Stimulated activated CD8-positive, alpha-beta memory T cell treated with anti-CD3 and anti-CD28 coated beads, Interleukin-2, amount 100 ng/mL, for 1 hour (primary cell): ENCODE measurements around the gene TGFB2.
"Not testable (repeated sequence)": the region's sequence is repeated elsewhere in the genome, so short reads cannot be mapped to it uniquely, and the experiment has no call there.

Experiments
- DNase-seq, 2 donors: peaks; one replicate each; pipeline ENCODE4 v3.0.0-alpha.2; 2020; ENCODE audit warnings: low read depth in 2 of 2

Gene TGFB2

GRCh38 chr1:218344814-218345672 lies at the start of gene TGFB2:
TGFB2 (plus strand) TSS chr1:218345336; CDS start chr1:218346702, 1,366 bp downstream.
- no peak for DNase-seq

DNA sequence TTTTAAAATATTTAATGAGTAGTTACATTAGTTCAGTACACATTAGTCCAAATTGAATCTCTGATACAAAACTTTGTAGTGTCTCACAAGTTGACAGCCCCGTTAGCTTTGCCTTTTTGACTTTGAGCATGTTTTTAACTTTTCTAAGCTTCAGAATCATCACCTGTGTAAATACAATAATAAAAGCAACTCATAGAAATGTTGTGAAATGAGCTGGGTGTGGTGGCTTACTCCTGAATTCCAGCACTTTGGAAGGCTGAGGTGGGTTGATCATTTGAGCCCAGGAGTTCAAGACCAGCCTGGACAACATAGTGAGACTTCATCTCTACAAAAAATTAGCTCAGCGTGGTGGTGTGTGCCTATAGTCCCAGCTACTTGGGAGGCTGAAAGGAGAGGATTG lies 49.0 kb upstream of the TGFB2 start:
- no peak for DNase-seq

DNA sequence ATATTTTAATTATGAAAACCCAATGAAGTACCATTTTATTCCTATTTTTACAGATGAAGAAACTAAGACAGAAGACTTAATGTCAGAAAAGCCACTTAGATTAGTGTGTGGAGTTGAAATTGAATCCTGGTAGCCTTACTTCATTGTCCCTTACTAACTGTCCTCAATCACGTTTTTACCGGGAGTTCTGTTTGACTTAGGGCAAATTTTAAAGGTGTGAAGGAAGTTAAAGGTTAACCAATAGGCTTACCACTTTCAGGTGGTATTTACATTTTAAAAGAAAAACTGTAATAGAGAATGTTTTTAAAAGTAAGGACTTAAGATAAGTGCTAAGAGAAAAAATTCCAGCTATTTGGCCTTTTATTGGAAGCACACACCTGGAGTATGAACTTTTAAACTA lies 47.7 kb upstream of the TGFB2 start:
- no peak for DNase-seq

GRCh38 chr1:218297867-218298266 lies 47.3 kb upstream of the TGFB2 start:
- no peak for DNase-seq

DNA sequence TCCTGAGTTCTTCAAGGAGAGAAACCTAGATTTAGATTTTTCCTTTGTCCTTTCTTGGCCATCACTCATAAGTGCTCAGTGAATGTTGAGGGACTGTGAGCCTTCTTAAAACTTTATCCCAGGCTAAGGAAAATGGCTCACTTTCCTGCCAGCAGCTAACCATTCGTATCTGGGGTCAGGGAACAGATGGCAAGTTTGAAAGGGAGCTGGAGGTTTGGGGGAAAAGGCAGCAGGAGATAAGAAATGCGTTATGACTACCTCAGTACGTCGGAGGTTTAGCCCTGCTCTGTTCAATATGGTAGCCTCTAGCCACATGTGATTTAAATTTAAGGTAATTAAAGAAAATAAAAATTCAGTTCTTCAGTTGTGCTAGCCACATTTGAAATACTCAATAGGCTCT lies 46.7 kb upstream of the TGFB2 start:
- no peak for DNase-seq

GRCh38 chr1:218299416-218299815 lies 45.7 kb upstream of the TGFB2 start:
- DNase-seq, result no peak

GRCh38 chr1:218301217-218301616 lies 43.9 kb upstream of the TGFB2 start:
- no peak for DNase-seq

GRCh38 chr1:218302155-218302554 lies 43.0 kb upstream of the TGFB2 start:
- DNase-seq, result no peak

- no peak for DNase-seq
Measured at GRCh38 chr1:218303176-218303879, 41.8 kb upstream of the TGFB2 start.

GRCh38 chr1:218304281-218305039 lies 40.7 kb upstream of the TGFB2 start:
- DNase-seq, result no peak

- DNase-seq, result no peak
Measured at GRCh38 chr1:218305472-218306064, 39.6 kb upstream of the TGFB2 start.

- no peak for DNase-seq
Measured at GRCh38 chr1:218312509-218312908, 32.6 kb upstream of the TGFB2 start.

DNA sequence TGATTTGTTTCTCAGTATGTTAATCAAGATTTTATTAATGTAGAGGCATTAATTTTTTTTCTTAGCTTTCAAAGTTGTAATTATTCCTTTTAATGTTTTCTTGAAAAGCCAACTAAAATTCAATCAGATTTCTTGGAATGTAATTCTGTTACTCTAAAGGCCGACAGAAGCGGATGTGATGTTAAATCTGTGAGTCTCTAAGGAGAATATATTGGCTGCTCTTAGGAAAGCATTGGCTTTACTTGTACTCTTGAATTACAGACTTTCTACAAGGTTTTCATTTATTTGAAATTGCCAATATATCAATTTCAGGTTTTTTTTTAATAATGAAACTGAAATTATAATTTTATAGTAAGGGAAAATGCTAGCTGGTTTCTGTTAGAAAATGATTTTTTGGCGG lies 30.8 kb upstream of the TGFB2 start:
- no peak for DNase-seq

DNA sequence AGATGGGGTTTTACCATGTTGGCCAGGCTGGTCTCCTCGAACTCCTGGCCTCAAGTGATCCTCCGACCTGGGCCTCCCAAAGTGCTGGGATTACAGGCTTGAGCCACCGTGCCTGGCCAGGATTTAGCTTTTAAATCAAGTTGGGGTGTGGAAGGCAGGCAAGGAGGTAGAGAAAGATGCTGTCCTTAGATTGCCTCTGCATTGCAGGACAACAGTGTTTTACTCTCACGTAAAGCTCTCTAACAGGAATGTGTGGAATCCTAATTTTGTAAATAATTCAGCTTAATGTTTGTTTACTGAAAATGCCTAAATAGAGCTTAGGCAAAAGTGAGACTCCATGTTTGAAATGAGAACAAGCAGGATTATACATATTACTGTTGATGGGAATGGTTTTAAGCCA lies 29.5 kb upstream of the TGFB2 start:
- DNase-seq, result no peak

DNA sequence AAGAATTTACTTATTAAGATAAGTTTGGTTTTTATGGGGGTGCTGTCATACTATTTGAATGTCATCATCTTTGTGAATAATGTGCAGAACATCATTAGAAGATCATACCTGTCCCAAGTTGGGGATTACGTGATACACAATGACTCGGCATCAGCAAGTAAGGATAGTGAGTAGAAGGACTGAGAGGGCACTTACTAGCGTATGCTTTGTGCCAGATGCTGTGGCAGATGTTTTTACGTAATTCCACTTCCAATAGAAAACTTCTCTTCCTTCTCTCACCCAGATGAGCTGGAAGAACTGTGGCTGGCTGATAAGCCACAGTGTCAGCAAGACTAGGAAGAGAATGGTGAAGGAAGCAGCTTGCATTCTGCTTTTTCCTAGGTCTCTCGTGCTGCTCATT lies 28.1 kb upstream of the TGFB2 start:
- no peak for DNase-seq

GRCh38 chr1:218320182-218320581 lies 25.0 kb upstream of the TGFB2 start:
- DNase-seq, result not testable (repeated sequence)

- no peak for DNase-seq
Measured at GRCh38 chr1:218322762-218323161, 22.4 kb upstream of the TGFB2 start.

- DNase-seq, result no peak
Measured at GRCh38 chr1:218323568-218324225, 21.4 kb upstream of the TGFB2 start.

GRCh38 chr1:218324226-218324580 lies 20.9 kb upstream of the TGFB2 start:
- DNase-seq, result no peak

DNA sequence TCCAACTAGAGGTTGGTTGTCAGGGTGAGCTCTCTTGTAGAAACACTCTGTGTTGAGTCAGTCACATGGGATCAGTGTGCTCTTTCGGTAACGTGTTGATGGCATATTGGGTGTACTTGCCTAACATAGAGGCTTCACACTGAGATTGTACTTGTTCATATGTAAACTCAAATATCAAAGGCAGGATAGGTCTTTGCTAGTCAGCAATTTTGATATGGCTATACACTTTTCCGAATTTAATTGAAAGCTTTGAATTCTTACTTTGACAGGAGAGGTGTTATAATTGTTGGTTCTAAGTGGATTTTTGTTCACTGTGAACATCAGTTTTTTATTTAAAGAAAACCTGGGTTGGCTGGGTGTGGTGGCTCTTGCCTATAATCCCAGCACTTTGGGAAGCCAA lies 16.4 kb upstream of the TGFB2 start:
- DNase-seq, result no peak

GRCh38 chr1:218330043-218330623 lies 15.0 kb upstream of the TGFB2 start:
- no peak for DNase-seq
